Kidney epithelial cell (primary cell): ENCODE measurements around the gene TECR. TPM values are rescaled to one million over a fixed set of nuclear protein-coding genes. Genes with fewer than 3 reads are reported as not detected.
A peak's percentile ranks its signal among the peaks of the same experiment; 100 is the strongest.
"Not testable (repeated sequence)": the region's sequence is repeated elsewhere in the genome, so short reads cannot be mapped to it uniquely, and the experiment has no call there.

Source experiments
- DNase-seq: peaks from one replicate; pipeline ENCODE4 v3.0.0-alpha.2; 2010; ENCODE audit warnings: low read depth
- H3K27me3 ChIP-seq: 2 replicates; pipeline ENCODE4 v1.6.0; 2011; ENCODE audit warnings: low read length; ENCODE audit not compliant: control insufficient read depth, insufficient read depth
- H3K36me3 ChIP-seq: 2 replicates; pipeline ENCODE4 v1.5.1; 2011; ENCODE audit warnings: low read length; ENCODE audit not compliant: control insufficient read depth, insufficient read depth
- H3K4me3 ChIP-seq: 2 replicates; pipeline ENCODE4 v1.5.1; 2011; ENCODE audit warnings: low read depth, mild to moderate bottlenecking, control low read depth, low read length
- total RNA-seq: library from RNA; depleted of rRNA; stranded (reverse); fragments of >200 nt; gene quantifications from 2 replicates; pipeline ENCODE4 v1.2.3, GENCODE V29; 2015
- TF ChIP-seq, protein P1 (sequence below): IDR thresholded peaks from 2 replicates; pipeline ENCODE4 v1.5.1; 2011; ENCODE audit warnings: mild to moderate bottlenecking, moderate library complexity, low read length, control low read depth, inconsistent platforms; ENCODE audit not compliant: insufficient read depth, poor library complexity, severe bottlenecking

Gene TECR
- total RNA-seq, 1 donor from 2014 or later = 55.0 TPM

DNA sequence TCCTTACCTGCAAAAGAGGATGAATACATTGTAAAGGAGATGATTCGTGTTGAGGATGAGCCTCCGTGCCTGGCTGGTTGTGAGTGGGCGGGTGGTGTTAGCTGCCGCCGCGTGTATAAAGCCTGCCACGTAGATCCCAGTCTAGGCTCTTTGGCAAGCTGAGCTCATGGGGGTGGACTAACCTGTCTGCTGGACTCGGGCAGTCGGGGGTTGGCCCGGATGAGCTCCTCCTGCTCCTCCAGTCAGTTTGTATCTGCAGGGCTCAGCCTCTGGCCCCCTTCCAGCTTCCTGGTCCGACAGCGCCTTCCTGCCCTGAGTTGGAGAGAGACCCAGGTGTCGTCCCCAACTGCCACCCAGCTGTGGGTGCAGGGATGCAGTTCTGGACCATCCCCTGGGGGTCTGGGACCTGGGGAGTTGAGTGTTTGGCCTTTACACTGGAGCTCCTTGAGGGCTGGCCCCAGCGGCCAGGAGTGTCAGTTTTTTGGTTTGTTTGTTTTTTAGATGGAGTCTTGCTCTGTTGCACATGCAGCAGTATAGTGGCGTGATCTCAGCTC, 20.9 kb downstream of the TECR start:
- TF ChIP-seq, protein P1, sequence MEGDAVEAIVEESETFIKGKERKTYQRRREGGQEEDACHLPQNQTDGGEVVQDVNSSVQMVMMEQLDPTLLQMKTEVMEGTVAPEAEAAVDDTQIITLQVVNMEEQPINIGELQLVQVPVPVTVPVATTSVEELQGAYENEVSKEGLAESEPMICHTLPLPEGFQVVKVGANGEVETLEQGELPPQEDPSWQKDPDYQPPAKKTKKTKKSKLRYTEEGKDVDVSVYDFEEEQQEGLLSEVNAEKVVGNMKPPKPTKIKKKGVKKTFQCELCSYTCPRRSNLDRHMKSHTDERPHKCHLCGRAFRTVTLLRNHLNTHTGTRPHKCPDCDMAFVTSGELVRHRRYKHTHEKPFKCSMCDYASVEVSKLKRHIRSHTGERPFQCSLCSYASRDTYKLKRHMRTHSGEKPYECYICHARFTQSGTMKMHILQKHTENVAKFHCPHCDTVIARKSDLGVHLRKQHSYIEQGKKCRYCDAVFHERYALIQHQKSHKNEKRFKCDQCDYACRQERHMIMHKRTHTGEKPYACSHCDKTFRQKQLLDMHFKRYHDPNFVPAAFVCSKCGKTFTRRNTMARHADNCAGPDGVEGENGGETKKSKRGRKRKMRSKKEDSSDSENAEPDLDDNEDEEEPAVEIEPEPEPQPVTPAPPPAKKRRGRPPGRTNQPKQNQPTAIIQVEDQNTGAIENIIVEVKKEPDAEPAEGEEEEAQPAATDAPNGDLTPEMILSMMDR = no peak
- H3K4me3 ChIP-seq = no peak overlapping the region
- no peak for DNase-seq
- no peaks in the 10 kb centered on the region for H3K27me3 ChIP-seq
- H3K36me3 ChIP-seq = no peaks in the 10 kb centered on the region

DNA sequence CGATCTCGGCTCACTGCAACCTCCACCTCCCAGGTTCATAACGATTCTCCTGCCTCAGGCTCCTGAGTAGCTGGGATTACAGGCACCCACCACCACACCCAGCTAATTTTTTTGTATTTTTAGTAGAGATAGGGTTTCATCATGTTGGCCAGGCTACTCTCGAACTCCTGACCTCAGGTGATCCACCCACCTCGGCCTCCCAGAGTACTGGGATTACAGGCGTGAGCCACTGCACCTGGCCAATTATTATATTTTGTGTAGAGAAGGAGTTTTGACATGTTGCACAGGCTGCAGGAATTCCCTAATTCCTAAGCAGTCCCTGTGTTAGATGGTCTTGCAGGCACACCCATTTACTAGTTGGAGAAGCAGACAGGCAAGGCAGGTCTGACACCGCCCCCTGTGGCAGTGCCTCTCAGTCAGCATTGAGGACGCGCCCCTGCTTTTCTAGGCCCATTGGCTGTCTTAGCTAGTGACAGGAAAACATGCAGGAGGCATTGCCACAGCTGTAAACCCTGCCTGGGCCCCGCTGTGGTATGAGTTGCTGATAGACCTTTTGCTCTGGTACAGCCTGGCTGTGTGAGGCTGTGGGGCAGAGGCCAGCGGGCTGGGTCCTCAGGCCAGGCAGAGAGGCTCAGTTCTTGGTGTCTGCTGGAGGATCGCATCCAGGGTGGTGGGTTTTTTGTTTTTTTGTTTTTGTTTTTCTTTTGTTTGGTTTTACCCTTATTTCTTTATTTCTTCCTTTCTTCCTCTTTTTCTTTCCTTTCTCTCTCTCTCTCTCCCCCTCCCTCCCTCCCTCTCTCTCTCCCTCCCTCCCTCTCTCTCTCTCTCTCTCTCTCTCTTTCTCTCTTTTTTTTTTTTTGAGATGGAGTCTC, 22.0 kb downstream of the TECR start:
- H3K36me3 ChIP-seq, DNase-seq, H3K4me3 ChIP-seq, H3K27me3 ChIP-seq: not testable (repeated sequence)
- TF ChIP-seq, protein P1 = peak; percentile 48

GRCh38 chr19:14552006-14552360, 22.6 kb downstream of the TECR start:
- H3K4me3 ChIP-seq, H3K27me3 ChIP-seq, H3K36me3 ChIP-seq, DNase-seq: not testable (repeated sequence)

DNA sequence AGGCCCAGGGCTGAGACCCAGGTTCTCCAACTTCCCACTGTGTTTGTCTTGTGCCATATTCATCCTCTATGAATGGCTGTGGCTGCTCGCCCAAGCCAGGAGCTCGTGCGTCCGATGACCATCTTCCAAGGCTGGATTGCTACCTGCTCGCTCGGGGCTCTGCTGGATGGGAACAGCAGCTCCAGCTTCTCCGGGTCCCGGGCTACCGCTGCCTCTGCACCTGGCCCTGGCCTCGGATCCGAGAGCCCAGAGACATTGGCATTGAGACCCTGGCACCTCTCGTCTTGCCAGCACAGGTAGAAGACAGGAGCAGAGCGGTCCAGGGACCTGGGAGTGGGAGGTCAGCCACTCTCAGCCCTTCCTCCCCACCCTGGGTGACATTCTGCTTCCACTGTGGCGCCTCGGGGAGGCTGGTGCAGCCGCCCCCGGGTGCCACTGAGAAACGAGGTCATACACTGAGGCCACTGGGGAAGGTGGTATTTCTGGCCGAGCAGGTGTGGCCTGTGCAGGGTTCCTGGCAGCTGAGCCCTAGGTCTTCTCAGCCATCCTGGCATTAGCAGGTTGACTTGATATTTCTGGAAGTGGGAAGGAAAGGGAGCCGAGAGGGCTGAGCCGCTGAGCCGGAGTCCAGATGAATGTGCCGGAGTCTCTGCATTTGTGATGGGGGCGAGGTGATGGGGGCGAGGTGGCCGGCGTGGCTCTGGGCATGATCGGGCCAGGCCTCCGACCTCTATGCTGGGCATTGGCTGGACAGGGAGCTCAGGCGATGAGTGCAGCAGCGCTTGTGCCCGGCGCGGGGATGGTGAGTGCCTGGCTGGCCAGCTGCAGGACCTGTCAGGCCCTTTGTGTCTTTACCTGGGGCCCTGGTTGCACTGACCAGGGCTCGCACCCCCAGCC, 23.9 kb downstream of the TECR start:
- TF ChIP-seq, protein P1 = no peak
- DNase-seq = no peak
- Histone ChIP-seq H3K36me3 (no peaks in the 10 kb centered on the region), H3K4me3 (no peak overlapping the region), H3K27me3 (no peaks in the 10 kb centered on the region)

- Histone ChIP-seq H3K36me3 (no peaks in the 10 kb centered on the region), H3K4me3 (no peak overlapping the region), H3K27me3 (no peaks in the 10 kb centered on the region)
- DNase-seq = no peak
- TF ChIP-seq, protein P1 = no peak
These were observed 24.5 kb downstream of the TECR start for GRCh38 chr19:14553939-14554243.

GRCh38 chr19:14554382-14554812, 25.0 kb downstream of the TECR start:
- no peaks in the 10 kb centered on the region for H3K36me3 ChIP-seq
- DNase-seq = no peak
- no peaks in the 10 kb centered on the region for H3K27me3 ChIP-seq
- TF ChIP-seq, protein P1 = no peak
- H3K4me3 ChIP-seq = no peak overlapping the region
